CD1c-positive myeloid dendritic cell (primary cell): ENCODE measurements around the gene PIGR.

Experiments used
- DNase-seq: peaks from one replicate; pipeline ENCODE4 v3.0.0-alpha.2; 2016; ENCODE audit errors: extremely low spot score

PIGR gene

GRCh38 chr1:206911064-206911663 is 35.1 kb downstream of the PIGR start:
- DNase-seq = peak; percentile 64

- no peak for DNase-seq
Measured at GRCh38 chr1:206909883-206910318, 36.4 kb downstream of the PIGR start.

GRCh38 chr1:206909161-206909882 is 36.9 kb downstream of the PIGR start:
- DNase-seq = peak; percentile 34

GRCh38 chr1:206908038-206908437 is 38.2 kb downstream of the PIGR start:
- DNase-seq = no peak

GRCh38 chr1:206907304-206907991 is 38.8 kb downstream of the PIGR start:
- DNase-seq = no peak

- DNase-seq = no peak
Measured at GRCh38 chr1:206905295-206906164, 40.7 kb downstream of the PIGR start.

GRCh38 chr1:206904423-206905142 is 41.7 kb downstream of the PIGR start:
- no peak for DNase-seq

- DNase-seq = no peak
Measured at GRCh38 chr1:206903687-206904086, 42.6 kb downstream of the PIGR start.

- no peak for DNase-seq
Measured at GRCh38 chr1:206902702-206903101, 43.6 kb downstream of the PIGR start.

GRCh38 chr1:206901944-206902343 is 44.3 kb downstream of the PIGR start:
- DNase-seq = no peak

- no peak for DNase-seq
Measured at GRCh38 chr1:206900149-206900548, 46.1 kb downstream of the PIGR start.

GRCh38 chr1:206899717-206900116 is 46.5 kb downstream of the PIGR start:
- DNase-seq = no peak

GRCh38 chr1:206898915-206899431 is 47.3 kb downstream of the PIGR start:
- no peak for DNase-seq

- DNase-seq = no peak
Measured at GRCh38 chr1:206898089-206898914, 48.0 kb downstream of the PIGR start.

GRCh38 chr1:206897175-206897574 is 49.1 kb downstream of the PIGR start, which contains the start of gene IL24:
Gene IL24, plus strand, starts transcription at chr1:206897443. Its CDS starts 390 bp downstream, at chr1:206897833.
- DNase-seq = no peak

GRCh38 chr1:206896261-206896660 is 50.0 kb downstream of the PIGR start:
- no peak for DNase-seq

- DNase-seq = no peak
Measured at GRCh38 chr1:206895837-206896242, 50.4 kb downstream of the PIGR start.

- DNase-seq = no peak
Measured at GRCh38 chr1:206895325-206895724, 50.9 kb downstream of the PIGR start.

GRCh38 chr1:206893380-206893779 is 52.9 kb downstream of the PIGR start:
- DNase-seq = no peak
